ENCODE results near the gene COL18A1.
"Not testable (repeated sequence)": the region's sequence is repeated elsewhere in the genome, so short reads cannot be mapped to it uniquely, and the experiment has no call there.

COL18A1 gene

DNA sequence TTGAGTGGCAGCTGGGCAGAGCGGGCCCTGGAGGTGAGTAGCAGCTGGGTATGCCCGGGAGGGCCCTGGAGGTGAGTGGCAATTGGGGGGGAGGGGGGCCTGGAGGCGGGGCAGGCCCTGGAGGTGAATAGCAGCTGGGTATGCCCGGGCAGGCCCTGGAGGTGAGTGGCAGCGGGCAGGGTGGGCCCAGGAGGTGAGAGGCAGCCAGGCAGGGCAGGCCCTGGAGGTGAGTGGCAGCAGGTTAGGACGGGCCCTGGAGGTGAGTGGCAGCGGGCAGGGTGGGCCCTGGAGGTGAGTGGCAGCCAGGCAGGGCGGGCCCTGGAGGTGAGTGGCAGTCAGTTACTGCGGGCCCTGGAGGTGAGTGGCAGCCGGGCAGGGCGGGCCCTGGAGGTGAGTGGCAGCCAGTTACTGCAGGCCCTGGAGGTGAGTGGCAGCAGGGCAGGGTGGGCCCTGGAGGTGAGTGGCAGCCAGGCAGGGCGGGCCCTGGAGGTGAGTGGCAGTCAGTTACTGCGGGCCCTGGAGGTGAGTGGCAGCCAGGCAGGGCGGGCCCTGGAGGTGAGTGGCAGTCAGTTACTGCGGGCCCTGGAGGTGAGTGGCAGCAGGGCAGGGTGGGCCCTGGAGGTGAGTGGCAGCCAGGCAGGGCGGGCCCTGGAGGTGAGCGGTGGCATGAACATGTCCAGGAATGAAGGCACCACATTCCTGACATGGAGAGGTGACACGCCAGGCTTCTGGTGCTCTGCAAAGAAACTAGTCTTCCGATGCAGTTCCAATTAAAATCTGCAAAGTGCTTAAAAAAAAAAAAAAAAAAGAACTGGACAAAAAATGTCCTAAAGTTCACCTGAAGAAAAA lies 122.4 kb downstream of the COL18A1 start:
- DNase-seq = not testable (repeated sequence)

DNA sequence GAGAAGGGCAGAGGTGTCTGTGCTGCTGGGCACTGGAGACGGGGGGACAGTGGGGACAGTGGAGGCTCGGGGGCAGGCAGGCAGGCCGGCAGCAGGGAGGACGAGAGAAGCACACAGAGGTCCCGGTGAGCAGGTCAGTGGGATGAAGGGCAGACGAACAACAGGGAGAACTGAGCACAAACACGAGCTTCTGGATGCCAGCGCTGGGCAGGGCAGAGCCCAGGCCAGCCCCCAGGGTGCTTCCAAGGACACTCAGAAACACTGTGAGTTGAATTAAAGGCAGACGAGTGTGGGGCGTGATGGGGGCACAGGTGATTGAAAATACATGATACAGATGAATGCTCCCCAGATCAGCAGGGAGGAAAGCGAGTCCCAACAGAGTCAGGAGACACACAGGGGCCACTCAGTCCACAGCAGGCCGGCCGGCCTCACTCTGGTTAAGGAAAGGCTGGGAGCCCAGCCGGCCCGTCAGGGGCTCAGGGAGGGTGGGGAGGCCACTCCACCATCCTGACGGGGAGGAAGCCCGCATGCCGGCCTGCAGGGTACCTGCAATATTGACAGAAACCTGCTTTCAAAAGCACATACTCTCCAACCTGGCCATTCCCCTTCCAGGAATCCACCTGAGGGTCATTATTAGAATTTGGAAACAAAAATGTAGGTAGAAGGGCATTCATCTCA lies 123.2 kb downstream of the COL18A1 start:
- no peak for DNase-seq

DNA sequence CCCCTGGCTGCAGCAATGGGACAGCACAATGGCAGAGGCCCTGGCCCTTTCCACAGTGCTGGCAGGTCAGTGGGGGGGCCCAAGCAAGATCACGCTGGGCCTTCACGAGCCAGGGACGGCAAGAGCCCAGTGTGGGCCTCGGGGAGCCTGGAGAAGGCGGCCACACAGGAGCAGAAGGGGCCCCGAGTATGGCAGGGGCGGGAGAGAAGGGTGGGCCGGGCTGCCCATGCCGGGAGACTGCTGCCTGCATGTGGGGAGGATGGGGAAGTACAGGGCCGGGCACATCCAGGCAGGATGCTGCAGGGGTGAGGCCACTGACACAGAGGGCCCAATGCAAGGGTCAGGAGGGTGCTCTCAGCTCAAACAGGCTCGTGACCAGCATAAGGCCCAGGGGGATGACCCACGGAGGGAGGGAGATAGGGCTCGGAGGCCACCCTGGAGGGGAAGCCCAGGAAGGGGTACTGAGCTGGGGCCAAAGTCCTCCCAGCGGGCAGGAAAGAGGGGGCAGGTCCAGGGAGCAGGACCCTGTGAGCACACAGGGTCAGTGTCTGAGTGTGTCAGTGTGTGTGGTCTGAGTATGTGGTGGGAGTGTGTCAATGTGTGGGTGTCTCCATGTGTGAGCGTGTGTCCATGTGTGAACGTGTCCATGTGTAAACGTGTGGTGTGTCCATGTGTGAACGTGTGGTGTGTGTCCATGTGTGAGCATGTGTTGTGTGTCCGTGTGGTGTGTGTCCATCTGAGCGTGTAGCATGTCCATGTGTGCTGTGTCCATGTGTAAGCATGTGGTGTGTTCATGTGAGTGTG lies 124.2 kb downstream of the COL18A1 start:
- DNase-seq = no peak

DNA sequence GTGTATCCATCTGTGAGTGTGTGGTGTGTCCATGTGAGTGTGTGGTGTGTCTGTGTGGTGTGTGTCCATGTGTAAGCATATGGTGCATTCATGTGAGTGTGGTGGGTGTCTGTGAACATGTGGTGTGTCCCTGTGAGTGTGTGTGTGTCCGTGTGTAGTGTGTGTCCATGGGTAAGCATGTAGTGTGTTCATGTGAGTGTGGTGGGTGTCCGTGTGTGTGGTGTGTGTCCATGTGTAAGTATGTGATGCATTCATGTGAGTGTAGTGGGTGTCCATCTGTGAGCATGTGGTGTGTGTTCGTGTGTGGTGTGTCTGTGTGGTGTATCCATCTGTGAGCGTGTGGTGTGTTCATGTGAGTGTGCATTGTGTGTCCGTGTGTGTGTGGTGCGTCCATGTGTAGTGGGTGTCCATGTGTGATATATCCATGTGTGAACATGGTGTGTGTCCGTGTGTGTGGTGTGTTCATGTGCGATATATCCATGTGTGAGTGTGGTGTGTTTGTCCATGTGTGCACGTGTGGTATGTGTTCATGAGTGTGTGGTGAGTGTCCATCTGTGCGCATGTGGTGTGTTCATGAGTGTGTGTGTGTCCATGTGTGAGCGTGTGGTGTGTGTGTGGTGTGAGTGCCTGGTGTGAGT lies 124.9 kb downstream of the COL18A1 start:
- no peak for DNase-seq

DNA sequence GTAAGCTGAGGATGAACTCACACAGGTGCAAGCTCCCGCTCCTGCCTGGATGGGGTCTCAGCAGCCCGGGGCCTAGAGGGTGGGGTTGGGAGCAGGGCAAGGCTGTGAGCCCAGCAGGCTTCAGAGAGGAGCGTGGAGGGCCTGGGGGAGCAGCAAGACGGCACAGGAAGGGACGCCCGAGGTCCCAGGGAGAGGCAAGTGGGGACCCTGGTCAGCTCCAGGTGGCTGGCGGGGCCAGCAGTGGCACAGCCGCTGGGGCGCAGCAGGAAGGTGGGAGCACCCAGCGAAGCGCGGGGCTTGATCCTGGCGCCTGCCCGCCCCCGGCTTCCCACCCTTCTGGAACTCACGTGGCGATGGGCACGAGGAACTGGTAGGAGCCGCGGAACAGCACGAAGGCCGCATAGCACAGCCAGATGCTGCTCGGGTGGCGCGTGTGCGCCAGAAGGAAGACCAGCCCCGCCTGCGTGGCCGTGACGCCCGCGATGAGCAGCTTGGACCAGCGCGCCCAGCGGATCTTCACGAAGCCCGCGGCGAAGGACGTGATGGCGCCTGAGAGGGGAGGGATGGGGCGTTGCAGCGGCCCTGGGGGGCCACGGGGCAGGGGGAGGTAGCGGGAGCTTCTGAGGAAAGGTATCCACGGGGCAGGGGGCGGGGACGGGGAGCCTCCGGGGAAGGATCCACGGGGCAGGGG lies 125.6 kb downstream of the COL18A1 start:
- no peak for DNase-seq

DNA sequence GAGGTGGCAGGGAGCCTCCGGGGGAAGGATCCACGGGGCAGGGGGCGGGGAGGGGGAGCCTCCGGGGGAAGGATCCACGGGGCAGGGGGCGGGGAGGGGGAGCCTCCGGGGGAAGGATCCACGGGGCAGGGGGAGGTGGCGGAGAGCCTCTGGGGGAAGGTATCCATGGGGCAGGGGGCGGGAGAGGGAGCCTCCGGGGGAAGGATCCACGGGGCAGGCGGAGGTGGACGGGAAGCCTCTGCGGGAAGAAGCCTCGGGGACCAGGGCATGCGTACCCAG lies 126.1 kb downstream of the COL18A1 start:
- DNase-seq = not testable (repeated sequence)

DNA sequence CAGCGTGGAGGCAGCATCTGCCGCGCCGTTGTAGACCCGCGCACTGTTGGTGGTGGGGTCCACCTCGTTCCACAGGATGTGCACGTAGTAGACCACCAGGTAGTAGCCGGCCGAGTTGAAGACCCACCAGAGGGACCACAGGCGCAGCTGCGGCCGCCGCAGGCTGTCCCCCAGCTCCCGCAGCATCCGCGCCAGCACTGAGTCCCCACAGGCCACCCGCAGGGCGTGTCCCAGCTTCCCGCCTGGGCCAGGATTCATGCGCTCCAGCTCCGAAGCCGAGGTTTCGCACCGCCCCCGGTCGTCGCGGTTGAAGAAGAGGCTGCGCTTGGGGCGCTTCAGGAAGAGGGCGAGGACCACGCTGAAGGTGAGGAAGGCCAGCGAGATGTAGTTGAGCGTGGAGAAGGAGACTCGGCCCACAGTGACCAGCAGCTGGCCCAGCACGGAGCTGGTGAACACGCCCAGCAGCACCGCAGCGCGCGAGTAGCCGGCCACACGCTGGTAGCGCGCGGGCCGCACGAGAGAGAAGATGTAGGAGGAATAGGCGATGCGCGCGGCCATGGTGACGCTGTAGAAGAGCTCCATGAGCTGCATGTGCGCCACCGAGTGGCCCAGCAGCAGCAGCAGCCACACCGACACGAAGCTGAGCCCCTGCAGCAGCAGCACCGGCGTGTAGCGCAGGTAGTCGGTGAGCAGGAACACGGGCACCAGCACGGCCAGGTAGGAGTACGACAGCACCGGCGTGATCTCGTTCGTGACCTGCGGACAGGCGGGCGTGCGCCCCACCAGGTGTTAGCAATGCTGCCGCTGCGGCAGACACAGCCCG lies 126.6 kb downstream of the COL18A1 start:
- DNase-seq = no peak

DNA sequence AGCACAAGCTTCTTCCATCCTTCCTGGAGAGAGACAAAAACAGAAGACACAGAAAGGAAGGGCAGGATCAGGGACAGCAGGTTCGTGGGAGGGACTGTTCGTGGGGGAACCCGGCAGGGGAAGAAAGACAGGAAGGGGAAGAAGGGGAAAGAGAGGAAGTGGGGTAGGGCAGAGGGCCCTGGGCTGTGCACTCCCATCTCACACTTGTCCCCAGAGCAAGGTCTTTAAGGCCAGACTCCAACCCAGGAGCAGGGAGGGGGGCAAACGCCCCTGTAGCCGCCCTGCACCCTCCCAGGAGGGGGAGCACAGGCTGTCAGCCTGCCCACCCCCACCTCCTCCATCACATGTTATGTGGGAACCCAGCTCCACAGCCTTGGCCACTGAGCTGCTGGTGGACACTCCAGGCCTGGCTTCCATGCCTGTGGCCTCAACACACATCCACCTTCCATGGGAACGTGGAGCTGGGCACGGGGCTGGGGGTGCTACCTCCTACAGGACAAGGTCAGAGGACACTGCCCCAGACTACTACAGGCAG lies 127.9 kb downstream of the COL18A1 start:
- DNase-seq = no peak

DNA sequence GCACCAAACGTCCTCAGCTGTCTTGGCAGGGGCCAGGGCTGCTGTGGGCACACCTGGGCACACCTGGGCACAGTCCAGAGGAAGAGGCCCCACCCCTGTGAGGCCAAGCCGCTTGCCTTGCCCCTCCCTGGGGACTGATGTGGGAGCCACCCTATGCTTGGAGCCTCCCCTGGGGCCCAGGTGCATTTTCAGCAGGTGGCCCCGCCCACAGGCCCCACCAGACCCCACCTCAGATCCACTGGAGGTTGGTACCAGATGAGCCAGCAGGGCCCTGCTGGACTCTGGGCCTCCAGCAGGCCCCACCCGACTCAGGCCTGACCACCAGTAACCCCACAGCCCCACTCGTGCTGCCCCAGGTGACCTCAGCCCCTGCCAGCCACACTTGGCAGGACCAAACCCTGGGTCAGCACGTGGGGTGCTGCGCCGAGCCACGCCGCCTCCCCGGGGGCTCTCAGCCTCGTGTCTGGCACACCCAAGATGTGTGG lies 128.4 kb downstream of the COL18A1 start:
- DNase-seq = no peak

DNA sequence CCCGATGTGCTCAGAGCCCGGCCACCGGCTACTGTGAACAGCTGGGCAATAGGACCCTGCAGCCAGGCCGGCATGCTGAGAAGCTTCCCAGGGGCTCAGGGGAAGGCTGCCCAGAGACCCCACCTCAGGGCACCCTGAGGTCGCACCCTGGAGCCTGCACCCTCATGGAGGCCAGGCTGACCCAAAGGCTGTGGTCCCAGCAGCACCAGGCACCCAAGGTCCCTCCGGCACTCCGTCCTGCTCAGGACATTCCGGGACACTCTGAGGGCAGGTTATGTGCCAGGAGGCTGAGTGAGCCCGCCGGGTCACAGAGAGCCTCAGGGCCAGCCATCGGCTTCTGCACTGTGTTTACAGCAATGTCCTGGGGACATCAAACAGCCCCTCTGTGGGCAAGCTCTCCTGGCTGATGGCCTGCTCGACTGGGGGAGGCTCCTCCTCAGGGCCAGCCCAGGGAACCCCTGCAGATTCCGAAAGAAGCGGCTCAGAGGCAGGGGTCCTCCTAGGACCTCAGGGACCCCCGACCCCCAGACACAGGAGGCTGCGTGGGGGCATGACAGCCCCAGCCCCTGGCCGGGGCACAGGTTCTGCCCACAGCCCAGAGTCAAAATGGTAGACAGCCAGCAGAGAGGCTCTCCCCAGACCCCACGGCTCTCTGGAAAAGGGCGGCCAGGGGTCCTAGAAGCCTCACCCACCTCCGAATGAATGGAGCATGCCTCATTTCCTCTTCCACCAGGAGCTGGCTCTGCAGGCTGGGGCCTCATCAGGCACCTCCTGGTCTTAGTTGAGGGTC lies 129.1 kb downstream of the COL18A1 start:
- DNase-seq = no peak

DNA sequence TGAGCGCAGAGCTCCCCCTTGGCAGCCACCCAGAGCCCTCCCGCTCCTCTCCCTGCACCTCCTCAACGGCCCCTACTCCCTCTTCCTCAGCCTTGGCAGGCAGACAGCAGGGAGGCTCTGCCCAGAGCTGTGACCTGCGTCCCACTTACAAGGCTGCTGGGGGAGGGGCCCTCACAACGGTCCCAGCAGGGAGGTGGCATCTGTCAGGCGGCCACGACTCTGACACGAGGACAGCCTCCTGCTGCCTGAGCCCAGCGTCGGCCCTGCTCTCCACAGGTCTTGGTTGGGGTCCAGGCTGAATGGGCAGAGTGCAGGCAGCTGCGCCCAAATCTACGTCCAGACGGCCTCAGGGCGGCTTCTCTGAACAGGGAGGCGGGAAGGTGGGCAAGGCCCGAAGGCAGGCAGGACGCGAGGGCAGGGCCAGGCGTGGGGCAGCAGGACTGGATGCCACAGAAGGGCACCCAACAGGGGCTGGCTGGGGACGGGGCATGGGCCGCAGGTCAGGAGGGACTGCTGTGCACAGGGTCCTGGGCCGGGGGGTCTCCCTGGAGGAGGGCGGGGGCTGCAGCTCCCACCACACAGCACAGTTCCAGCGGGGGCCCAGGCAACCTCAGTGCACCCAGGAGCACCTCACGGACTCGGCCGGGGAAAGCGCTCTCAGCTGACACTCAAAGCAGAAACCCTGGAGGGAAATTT lies 129.8 kb downstream of the COL18A1 start:
- no peak for DNase-seq

DNA sequence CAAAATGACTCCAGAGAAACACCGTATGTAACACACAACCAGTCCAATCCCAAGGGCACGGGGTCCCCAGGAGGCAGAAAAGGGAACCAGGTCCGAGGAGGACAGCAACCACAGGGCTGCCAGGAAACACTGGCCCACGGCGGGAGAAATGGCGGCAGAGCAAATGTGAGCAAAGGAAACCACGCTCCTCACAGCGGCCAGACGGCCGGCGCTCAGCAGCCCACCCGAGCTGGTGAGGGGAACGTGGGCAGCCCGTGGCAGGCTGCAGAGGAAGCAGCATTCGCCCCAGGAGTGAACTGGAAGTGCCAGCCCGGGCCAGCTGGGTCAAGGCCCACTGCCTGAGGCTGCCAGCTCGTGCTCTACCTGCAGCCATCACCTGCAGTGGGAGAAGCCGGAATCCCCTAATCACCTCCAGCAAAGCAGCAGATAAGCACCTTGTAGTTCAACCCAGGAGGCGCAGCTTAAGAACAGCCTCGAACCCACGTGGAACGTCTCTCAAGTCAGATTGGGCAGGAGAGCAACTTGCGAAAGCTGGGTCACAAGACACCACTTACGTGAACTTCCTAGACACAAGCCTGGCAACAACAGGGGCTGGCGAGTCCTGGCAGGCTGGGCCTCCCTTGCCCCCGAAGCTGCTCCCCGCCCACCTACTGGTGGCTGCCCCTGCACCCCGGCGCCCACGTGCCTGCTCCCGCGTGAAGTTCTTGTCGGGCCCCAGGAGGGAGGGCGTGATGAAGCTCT lies 130.5 kb downstream of the COL18A1 start:
- no peak for DNase-seq

DNA sequence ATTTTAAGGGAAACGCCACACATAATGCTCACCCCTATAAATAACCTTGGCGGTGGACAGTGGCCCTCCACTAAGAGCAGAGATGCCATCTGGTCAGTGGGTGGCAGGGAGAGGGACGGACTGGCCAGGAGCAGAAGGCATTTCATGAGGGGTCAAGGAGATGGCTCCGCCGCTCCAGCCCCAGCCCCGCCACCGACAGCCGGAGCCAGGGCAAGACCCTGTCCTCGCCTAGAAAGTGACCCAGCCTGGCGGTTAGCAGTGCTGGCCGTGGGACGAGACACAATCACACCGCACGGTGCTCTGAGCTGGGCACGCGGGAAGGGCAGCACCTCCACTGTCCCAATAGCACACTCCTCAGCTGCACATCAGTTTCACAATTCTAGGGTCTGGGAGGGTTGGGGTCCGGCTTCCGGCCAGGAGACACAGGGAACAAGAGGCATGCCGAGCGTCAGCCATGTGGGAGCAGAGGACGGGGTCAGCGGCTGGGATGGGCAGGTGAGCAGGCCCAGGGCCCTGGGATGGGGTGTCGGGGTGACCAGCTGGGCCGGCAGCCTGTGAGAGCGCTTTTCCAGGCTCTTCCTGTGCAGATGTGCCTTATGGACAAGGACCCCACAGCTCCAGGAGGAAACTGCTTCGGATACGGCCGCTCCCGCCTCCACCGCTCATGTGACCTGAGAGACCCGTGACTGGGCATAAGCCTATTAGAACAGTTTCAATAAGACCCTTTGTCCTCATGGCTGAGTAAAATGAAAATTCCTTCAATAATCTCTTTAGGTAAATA lies 131.5 kb downstream of the COL18A1 start:
- no peak for DNase-seq

DNA sequence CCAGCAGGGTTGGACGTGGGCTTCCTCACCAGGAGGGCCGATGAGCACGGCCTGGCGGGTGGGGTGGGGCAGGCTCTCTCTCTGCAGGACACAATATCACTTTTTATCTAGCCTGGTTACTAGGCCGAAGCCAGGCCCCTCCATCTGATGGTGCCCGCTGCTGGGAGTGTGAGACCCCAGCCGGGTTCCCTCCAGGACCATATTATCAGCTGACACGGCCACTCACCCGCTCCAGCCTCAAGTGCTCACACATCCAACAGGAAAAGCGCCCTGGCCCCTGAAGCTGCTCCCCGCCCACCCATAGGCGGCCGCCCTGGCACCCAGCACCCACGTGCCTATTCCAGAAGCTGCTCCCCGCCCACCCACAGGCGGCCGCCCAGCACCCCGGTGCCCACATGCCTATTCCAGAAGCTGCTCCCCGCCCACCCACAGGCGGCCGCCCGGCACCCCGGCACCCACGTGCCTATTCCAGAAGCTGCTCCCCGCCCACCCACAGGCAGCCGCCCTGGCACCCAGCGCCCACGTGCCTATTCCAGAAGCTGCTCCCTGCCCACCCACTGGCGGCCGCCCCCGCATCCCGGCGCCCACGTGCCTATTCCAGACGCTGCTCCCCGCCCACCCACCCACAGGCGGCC lies 132.3 kb downstream of the COL18A1 start:
- no peak for DNase-seq

DNA sequence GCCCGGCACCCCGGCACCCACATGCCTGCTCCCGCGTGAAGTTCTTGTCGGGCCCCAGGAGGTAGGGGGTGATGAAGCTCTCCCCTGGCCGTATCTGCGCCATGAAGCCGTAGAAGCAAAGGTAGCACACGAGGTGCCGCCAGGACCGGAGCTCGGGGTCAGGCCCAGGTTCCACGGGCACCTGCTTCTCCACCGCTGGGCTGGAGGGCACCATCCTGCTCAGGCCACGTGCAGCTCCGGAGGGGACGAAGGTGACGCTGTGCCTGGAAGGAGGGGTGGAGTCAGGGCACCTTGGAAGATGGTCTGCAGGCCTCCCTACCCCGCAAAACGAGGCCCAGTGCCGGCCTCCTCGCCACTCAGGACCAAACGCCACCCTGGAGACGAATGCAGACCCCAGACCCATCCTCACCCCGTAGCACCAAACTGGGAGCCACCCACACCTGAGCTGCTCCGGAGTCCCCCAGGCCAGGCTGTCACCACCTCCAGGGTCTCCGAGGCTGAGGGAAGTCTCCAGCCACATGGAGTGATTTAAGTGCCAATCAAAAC lies 132.9 kb downstream of the COL18A1 start:
- no peak for DNase-seq

DNA sequence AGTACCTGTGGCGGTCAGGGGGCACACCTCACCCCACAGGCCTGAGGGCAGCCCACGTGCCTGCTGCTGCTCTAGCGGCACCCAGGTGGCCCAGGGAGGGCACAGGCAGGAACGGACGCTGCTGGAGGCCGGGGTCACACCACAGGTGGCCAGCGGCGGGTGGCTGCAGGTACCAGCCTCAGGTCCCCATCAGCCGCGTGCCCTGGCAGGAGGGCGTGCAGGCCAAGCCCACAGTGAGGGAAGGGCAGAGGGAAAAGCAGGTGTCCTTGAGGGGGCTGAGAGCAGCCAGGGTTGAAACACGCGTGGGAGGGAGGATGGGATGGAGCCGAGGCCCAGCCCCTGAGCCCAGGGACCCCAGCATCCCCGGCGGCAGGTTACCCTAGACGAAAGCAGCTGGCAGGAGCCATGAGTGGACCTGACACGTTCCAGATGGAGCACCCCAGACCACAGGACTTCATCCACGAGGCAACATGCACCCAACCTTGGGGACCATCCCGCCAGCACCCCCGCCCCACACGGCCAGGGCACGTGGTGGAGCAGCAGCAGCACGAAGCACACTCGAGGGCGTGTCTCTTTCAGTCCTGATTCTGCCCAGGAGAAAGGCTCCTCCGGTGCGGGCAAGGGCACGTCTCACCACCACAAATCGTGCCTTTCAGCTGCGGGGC lies 133.5 kb downstream of the COL18A1 start:
- DNase-seq = no peak
